GF-D8 (cell line): ENCODE measurements around the gene FGGY.
"Not testable (repeated sequence)": the region's sequence is repeated elsewhere in the genome, so short reads cannot be mapped to it uniquely, and the experiment has no call there.

Experiments
- DNase-seq: peaks from one replicate; lab custom pipeline; 2025; lab: John Stamatoyannopoulos, UW

The FGGY gene

DNA sequence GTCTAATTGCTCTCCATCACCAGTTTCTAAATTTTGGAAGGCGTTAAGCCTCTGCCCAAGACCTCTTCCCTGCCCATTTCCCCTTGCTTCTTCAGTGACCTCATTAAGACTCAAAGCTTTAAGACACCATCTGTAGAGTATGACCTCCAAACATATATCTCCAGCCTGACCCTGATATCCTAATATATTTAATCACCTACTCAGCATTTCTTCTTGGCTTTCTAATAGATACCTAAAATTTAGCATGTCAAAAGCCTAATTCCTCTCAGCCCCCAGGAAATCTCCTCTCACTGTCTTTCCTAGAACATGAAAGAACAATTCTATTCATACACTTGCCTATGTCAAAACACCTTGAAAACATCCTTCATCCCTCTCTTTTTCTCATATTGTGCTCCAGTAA, 282.3 kb downstream of the FGGY start:
- DNase-seq, result no peak

- no peak for DNase-seq
Measured at GRCh38 chr1:59580257-59580656, 283.4 kb downstream of the FGGY start.

DNA sequence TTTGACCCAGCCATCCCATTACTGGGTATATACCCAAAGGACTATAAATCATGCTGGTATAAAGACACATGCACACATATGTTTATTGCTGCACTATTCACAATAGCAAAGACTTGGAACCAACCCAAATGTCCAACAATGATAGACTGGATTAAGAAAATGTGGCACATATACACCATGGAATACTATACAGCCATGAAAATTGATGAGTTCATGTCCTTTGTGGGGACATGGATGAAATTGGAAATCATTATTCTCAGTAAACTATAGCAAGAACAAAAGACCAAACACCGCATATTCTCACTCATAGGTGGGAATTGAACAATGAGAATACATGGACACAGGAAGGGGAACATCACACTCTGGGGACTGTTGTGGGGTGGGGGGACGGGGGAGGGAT, 295.5 kb downstream of the FGGY start:
- not testable (repeated sequence) for DNase-seq

DNA sequence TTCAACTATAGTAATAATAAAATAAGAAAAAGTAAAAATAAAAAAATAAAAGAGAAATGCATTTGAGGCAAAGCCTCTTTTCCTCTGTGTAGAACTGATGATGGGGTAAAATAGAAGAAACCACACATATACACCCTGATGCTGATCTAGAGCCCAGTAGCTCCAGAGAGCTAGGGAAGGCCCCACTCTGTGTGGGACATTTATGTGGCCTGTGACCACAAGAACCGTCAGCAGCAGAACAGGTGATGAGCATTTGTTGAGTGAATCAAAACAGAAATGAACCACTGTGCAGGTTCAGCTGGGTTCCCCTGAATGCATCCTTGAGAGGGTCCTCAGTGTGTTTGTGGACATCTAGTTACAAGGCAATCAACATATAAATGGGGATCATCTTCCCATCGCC, 296.0 kb downstream of the FGGY start:
- DNase-seq, result no peak

DNA sequence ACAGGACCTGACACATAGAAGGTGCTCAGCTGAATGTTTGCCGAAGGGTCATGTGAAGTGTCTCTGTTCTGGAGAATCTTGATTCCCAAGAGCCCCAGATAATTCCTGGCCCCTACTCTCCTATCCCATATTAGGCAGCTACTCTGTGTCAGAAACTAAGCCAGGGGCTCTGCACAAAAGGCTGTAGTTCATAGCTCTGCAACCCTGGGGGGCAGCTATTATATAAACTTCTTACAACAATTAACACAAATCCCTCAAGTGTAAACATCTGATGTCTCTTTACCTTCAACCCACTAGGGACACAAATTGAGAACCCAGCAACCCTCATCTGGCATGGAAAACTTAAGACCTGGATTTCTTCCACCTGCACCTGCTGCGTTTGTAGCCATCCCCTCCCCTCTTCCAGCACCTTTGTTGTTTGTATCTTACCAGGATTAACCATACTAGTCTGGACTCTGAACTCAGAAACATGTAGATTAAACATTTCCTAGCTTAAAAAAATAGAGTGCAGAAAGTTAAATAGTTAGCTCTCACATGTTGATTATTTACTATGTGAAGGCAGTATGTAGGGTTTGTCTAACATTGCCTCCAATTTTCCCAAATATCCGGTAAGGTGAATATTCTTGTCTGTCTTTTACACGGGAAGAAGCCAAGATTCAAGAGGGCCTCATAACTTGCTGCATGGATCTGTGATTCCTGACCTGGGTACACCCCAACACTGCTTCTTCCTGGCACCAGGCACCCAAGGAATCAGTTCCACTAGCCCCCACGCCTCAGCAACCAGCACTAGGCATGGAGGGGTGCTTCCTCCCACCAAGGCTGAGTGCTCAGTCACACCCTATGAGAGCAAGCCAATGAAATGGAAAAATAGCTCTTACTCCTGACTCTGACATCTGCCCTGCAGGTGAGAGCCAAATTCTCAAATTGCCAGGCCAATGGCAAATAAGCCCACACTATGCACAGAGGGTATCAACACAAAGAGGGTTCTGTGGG, 297.2 kb downstream of the FGGY start:
- DNase-seq, result no peak

- DNase-seq, result no peak
Measured at GRCh38 chr1:59595774-59596173, 298.9 kb downstream of the FGGY start.

GRCh38 chr1:59596432-59596831, 299.5 kb downstream of the FGGY start:
- no peak for DNase-seq

GRCh38 chr1:59596956-59597355, 300.1 kb downstream of the FGGY start:
- no peak for DNase-seq

GRCh38 chr1:59597420-59598119, 300.7 kb downstream of the FGGY start:
- DNase-seq, result no peak

GRCh38 chr1:59598120-59598440, 301.2 kb downstream of the FGGY start:
- DNase-seq, result no peak

DNA sequence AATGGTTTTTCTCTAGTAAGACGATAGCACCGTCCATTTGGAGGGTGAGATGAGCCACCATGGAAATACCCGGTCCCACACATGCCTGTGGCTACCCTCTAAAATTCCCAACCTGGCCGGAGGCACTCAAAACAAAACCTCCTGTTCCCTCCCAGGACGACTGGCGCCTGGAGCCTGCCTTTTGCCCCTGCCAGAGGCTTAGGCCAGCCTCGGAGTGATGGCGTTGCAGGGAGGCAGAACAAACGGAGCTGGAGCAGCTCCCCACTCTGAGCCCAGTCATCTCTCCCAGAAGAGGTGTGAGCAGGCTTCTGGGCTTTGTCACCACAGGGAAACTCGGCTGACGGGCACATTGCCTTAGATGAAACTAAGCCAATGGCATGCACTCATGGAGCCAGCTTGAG, 304.1 kb downstream of the FGGY start:
- no peak for DNase-seq

DNA sequence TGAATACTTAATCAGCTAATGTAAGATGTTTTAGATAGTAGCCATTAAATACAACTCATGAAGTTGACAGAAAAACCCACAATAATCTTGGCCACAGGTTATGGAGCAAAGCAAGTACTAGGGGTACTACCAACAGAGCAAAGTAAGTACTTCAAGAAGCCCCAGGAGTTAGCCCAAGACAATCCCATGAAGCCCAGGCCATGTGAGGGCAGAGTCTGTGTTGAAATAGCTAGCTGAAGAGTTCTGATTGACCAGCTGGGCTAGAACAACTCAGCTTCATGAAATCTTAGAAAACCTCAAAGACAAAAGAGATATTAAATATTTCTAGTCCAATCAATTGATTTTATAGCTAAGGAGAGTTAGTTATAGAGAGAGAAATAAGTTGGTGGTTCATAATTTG, 304.9 kb downstream of the FGGY start:
- DNase-seq, result no peak

- no peak for DNase-seq
Measured at GRCh38 chr1:59604191-59604590, 307.3 kb downstream of the FGGY start.

DNA sequence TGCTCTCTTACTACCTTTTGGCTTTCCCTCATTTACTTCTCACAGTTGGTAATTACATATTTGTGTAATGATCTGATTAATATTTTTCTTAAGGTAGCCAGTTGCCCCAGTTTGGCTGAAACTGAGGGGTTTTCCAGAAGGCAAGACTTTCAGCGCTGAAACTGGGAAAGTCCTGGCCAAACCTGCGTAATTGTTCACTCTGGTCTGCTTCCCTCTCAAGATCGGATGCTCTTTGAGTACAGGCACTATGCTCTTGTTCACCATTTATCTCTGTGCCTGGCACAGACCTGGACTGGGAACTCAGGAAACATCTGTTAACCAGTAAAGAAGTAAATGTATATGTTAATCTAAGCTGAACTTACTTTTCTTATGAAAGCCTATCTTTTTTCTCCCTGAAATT, 308.3 kb downstream of the FGGY start:
- no peak for DNase-seq

GRCh38 chr1:59605761-59606160, 308.9 kb downstream of the FGGY start:
- no peak for DNase-seq

DNA sequence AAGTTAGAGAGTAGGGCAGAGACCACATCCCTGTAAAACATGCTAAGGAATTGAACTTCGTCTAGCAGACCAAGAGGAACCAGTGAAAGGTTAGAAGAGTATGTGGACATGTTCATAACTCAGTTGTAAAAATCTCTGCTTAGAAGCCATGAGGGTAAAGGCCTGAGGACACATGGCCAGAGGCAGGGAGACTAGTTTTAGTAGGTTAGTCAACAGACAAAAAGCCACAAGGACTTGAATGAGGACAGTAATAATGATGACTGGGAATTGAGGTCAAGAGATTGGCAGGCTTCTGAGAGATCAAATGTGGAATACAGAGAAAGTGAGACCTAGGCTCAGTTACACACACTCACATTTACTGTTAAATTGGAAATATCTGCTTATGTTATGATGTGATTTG, 312.4 kb downstream of the FGGY start:
- no peak for DNase-seq

DNA sequence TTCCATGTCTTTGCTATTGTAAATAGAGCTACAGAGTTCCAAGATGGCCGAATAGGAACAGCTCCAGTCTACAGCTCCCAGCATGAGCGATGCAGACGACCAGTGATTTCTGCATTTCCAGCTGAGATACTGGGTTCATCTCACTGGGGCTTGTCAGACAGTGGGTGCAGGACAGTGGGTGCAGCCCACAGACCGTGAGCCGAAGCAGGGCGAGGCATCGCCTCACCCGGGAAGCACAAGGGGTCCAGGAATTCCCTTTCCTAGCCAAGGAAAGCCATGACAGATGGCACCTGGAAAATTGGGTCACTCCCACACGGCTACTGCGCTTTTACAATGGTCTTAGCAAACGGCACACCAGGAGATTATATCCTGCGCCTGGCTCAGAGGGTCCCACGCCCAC, 313.6 kb downstream of the FGGY start:
- DNase-seq, result not testable (repeated sequence)

GRCh38 chr1:59617434-59617833, 320.5 kb downstream of the FGGY start:
- DNase-seq, result no peak

DNA sequence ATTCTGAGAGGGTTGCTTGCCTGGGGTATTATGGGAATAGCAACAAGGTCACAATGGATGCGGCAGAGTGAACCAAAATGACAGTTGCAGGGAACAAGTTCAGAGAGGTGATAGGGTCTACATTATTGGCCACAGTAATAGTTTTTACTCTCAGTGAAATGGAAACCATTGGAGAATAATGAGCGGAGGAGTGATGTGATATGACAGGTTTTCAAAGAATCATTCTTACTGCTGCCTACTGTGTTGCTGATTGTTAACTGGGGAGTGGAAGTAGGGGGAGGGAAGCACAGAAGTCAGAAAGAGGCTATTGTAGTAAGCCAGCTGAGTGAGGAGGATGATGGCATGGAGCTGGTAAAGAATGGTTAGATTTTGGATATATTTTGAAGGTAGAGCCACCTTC, 322.7 kb downstream of the FGGY start:
- DNase-seq, result no peak

GRCh38 chr1:59625384-59625783, 328.5 kb downstream of the FGGY start:
- no peak for DNase-seq

DNA sequence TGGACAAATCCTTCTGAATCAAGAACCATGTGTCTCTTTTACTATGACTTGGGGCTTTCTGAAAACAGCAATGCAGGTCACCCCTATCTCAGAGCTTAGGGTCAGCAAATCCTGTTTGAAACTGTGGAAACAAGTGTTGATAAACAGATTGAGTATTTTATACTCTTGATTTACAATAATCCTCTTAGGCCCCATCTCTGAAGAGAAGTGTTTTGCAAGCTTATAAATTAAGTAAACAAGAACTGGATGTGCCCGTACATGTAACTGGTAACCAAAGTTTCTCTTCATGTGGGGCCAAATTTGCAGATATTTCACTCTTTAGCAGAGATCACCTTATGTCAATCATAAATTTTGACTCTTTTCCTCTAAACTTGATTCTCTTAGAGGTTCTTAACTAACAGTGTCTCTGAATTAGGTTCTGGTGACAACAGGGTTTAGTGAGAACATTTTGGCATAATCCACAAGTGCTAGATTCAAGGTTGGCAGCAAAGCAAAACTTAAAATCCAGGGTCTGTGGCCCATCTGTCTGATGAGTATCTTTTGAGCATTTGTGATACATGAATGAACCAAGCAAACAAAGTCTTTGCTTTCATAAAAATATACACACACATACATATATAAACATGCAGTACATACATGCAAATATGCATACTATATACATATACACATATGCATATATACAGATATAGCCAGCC, 334.8 kb downstream of the FGGY start:
- no peak for DNase-seq

GRCh38 chr1:59635097-59635496, 338.2 kb downstream of the FGGY start:
- DNase-seq, result no peak

- no peak for DNase-seq
Measured at GRCh38 chr1:59638231-59638711, 341.4 kb downstream of the FGGY start.
